GM18870 (cell line): ENCODE data around the gene RBM10.

Experiments
- ATAC-seq: cut with Tn5 transposase; IDR thresholded peaks from one replicate; pipeline ENCODE4 v1.9.1; 2021; ENCODE audit warnings: moderate library complexity; ENCODE audit not compliant: unreplicated experiment

The RBM10 gene

GRCh38 chrX:47216393-47216925 is 71.4 kb downstream of the RBM10 start:
- ATAC-seq, result no peak

- ATAC-seq, result no peak
Measured at GRCh38 chrX:47217121-47217851, 72.3 kb downstream of the RBM10 start.

GRCh38 chrX:47217852-47218279 is 72.8 kb downstream of the RBM10 start:
- peak; percentile 91 for ATAC-seq

- ATAC-seq, result peak; percentile 31
Measured at GRCh38 chrX:47218280-47218919, 73.4 kb downstream of the RBM10 start, which contains the start of gene CDK16. Gene CDK16 (plus strand): TSS chrX:47218681. CDS start chrX:47223558, 4,877 bp downstream.

- no peak for ATAC-seq
Measured at GRCh38 chrX:47218920-47219815, 74.1 kb downstream of the RBM10 start.

GRCh38 chrX:47221756-47222155 is 76.7 kb downstream of the RBM10 start:
- ATAC-seq, result no peak

GRCh38 chrX:47222751-47223350 is 77.8 kb downstream of the RBM10 start:
- no peak for ATAC-seq

GRCh38 chrX:47223476-47224250 is 78.6 kb downstream of the RBM10 start:
- no peak for ATAC-seq

GRCh38 chrX:47224266-47224895 is 79.4 kb downstream of the RBM10 start:
- ATAC-seq, result no peak

- no peak for ATAC-seq
Measured at GRCh38 chrX:47224896-47225290, 79.9 kb downstream of the RBM10 start.

GRCh38 chrX:47226071-47226470 is 81.0 kb downstream of the RBM10 start:
- ATAC-seq, result no peak

GRCh38 chrX:47226531-47227333 is 81.7 kb downstream of the RBM10 start:
- ATAC-seq, result no peak

GRCh38 chrX:47227334-47227583 is 82.2 kb downstream of the RBM10 start:
- no peak for ATAC-seq

GRCh38 chrX:47228550-47229270 is 83.7 kb downstream of the RBM10 start:
- ATAC-seq, result no peak

- ATAC-seq, result no peak
Measured at GRCh38 chrX:47229427-47229826, 84.4 kb downstream of the RBM10 start.

- ATAC-seq, result no peak
Measured at GRCh38 chrX:47230136-47230868, 85.3 kb downstream of the RBM10 start.

GRCh38 chrX:47231167-47231566 is 86.1 kb downstream of the RBM10 start:
- ATAC-seq, result no peak
